ENCODE results near the gene SYNGR4.
A peak's percentile ranks its signal among the peaks of the same experiment; 100 is the strongest.

The SYNGR4 gene

GRCh38 chr19:48418317-48419064 lies 54.3 kb downstream of the SYNGR4 start:
- no peak overlapping the region for H3K9ac ChIP-seq (ENCODE audit: insufficient read length)
- no peak overlapping the region for H3K4me3 ChIP-seq
- H3K36me3 ChIP-seq (ENCODE audit: insufficient read depth, low read length), result no peaks in the 10 kb centered on the region
- DNase-seq (ENCODE audit: low read depth, low spot score), result no peak
- TF ChIP-seq FOXP2 (optimal IDR thresholded peaks at IDR 0.05; ENCODE audit: control extremely low read depth, extremely low read length, insufficient read depth), result no peak
- no peak for TF ChIP-seq POLR2AphosphoS5 (IDR thresholded peaks at IDR 0.05; ENCODE audit: borderline replicate concordance, low read depth, low read length)
- no peak for TF ChIP-seq EZH2 (IDR thresholded peaks at IDR 0.05)
- 0 out of 2 replicates have a peak overlapping the region, but pooled peaks have one; percentile 13 for H3K27ac ChIP-seq
- H3K9me3 ChIP-seq (ENCODE audit: low read depth, low read length), result no peaks in the 10 kb centered on the region

GRCh38 chr19:48419158-48419920 lies 55.2 kb downstream of the SYNGR4 start:
- H3K9me3 ChIP-seq (ENCODE audit: low read depth, low read length), result no peaks in the 10 kb centered on the region
- H3K36me3 ChIP-seq (ENCODE audit: insufficient read depth, low read length), result no peaks in the 10 kb centered on the region
- TF ChIP-seq POLR2AphosphoS5 (IDR thresholded peaks at IDR 0.05; ENCODE audit: borderline replicate concordance, low read depth, low read length) (no peak), EZH2 (IDR thresholded peaks at IDR 0.05) (no peak), FOXP2 (optimal IDR thresholded peaks at IDR 0.05; ENCODE audit: control extremely low read depth, extremely low read length, insufficient read depth) (no peak)
- no peak for DNase-seq (ENCODE audit: low read depth, low spot score)
- H3K27ac ChIP-seq, result no peak overlapping the region
- no peak overlapping the region for H3K9ac ChIP-seq (ENCODE audit: insufficient read length)
- H3K4me3 ChIP-seq, result no peak overlapping the region

DNA sequence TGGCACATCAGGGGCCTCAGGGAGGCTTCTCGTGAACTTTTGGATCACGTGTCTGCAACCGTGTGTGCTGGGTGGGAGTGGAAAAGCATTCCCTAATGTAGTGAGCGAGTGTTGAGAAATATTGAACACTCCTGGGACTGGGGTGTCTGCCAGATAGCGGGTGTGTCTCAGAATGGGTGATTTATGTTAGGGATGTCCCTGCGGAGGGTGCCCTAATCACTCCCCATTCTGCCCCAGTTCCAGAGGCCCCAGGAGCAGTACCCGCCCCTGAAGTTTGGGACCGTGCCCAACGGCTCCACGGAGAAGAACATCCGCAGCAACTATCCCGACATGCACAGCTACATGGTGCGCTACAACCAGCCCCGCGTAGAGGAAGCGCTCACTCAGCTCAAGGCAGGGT lies 57.4 kb downstream of the SYNGR4 start:
- no peak for DNase-seq (ENCODE audit: low read depth, low spot score)
- Histone ChIP-seq H3K9ac (ENCODE audit: insufficient read length) (no peak overlapping the region), H3K9me3 (ENCODE audit: low read depth, low read length) (no peaks in the 10 kb centered on the region), H3K4me3 (no peak overlapping the region), H3K36me3 (ENCODE audit: insufficient read depth, low read length) (no peaks in the 10 kb centered on the region), H3K27ac (no peak overlapping the region)
- TF ChIP-seq FOXP2 (optimal IDR thresholded peaks at IDR 0.05; ENCODE audit: control extremely low read depth, extremely low read length, insufficient read depth) (no peak), POLR2AphosphoS5 (IDR thresholded peaks at IDR 0.05; ENCODE audit: borderline replicate concordance, low read depth, low read length) (no peak), EZH2 (IDR thresholded peaks at IDR 0.05) (no peak)

GRCh38 chr19:48424694-48425219 lies 60.6 kb downstream of the SYNGR4 start:
- no peak for DNase-seq (ENCODE audit: low read depth, low spot score)
- peak; percentile 24; the same call in 1 of the 2 replicates for TF ChIP-seq POLR2AphosphoS5 (IDR thresholded peaks at IDR 0.05; ENCODE audit: borderline replicate concordance, low read depth, low read length)
- TF ChIP-seq FOXP2 (optimal IDR thresholded peaks at IDR 0.05; ENCODE audit: control extremely low read depth, extremely low read length, insufficient read depth), result no peak
- no peak for TF ChIP-seq EZH2 (IDR thresholded peaks at IDR 0.05)
- peak overlapping the region; percentile 64 for H3K9ac ChIP-seq (ENCODE audit: insufficient read length)
- peak overlapping the region; percentile 95 for H3K27ac ChIP-seq
- H3K9me3 ChIP-seq (ENCODE audit: low read depth, low read length), result no peaks in the 10 kb centered on the region
- no peaks in the 10 kb centered on the region for H3K36me3 ChIP-seq (ENCODE audit: insufficient read depth, low read length)
- peak overlapping the region; percentile 60 for H3K4me3 ChIP-seq

Data from SK-N-MC (cell line).